Fibroblast of lung (primary cell): ENCODE measurements around the gene ABHD17C. TPM values are rescaled to one million over a fixed set of nuclear protein-coding genes. Genes with fewer than 3 reads are reported as not detected.

Experiments
- DNase-seq, 2 donors: peaks; one replicate each; pipeline versions ENCODE4 v3.0.0 to v3.0.0-alpha.2; 2010; ENCODE audit warnings: low read depth in 2 of 2
- H2AFZ ChIP-seq: 2 replicates; pipeline ENCODE4 v1.5.1; 2012; ENCODE audit warnings: low read length, control low read depth, inconsistent platforms
- H3K27ac ChIP-seq: 2 replicates; pipeline ENCODE4 v1.5.1; 2011; ENCODE audit warnings: low read length, control low read depth; ENCODE audit not compliant: insufficient read depth
- H3K27me3 ChIP-seq: 2 replicates; pipeline ENCODE4 v1.5.1; 2011; ENCODE audit warnings: mild to moderate bottlenecking, low read length; ENCODE audit not compliant: control insufficient read depth, insufficient read depth
- H3K36me3 ChIP-seq: 2 replicates; pipeline ENCODE4 v1.5.1; 2011; ENCODE audit warnings: low read length; ENCODE audit not compliant: control insufficient read depth, insufficient read depth
- H3K4me1 ChIP-seq: 2 replicates; pipeline ENCODE4 v1.5.1; 2011; ENCODE audit warnings: low read length; ENCODE audit not compliant: control insufficient read depth, insufficient read depth; ENCODE audit errors: extremely low read depth
- H3K4me2 ChIP-seq: 2 replicates; pipeline ENCODE4 v1.5.1; 2011; ENCODE audit warnings: low read length, control low read depth; ENCODE audit not compliant: insufficient read depth; ENCODE audit errors: extremely low read depth
- H3K4me3 ChIP-seq, 4 experiments: fragments of 200-600 bp in 1 of 4; sonication (generic) in 1 of 4; replicated peaks in 1 of 4; 2 replicates each; pipeline ENCODE4 v1.5.1; 2011 to 2016; ENCODE audit warnings: low read length in 4 of 4, low read depth in 3 of 4, mild to moderate bottlenecking in 3 of 4, control low read depth in 2 of 4, inconsistent platforms in 1 of 4, mixed read lengths in 1 of 4; ENCODE audit not compliant: insufficient read depth in 1 of 4; ENCODE audit errors: control extremely low read depth in 1 of 4
- H3K79me2 ChIP-seq: 2 replicates; pipeline ENCODE4 v1.5.1; 2012; ENCODE audit warnings: mild to moderate bottlenecking, low read length, inconsistent platforms; ENCODE audit not compliant: control insufficient read depth, insufficient read depth
- H3K9ac ChIP-seq: 2 replicates; pipeline ENCODE4 v1.5.1; 2011; ENCODE audit warnings: mild to moderate bottlenecking, low read length, control low read depth; ENCODE audit not compliant: insufficient read depth
- H3K9me3 ChIP-seq: 2 replicates; pipeline ENCODE4 v1.5.1; 2012; ENCODE audit warnings: low read depth, low read length; ENCODE audit not compliant: control insufficient read depth, insufficient read depth
- H4K20me1 ChIP-seq: 2 replicates; pipeline ENCODE4 v1.5.1; 2011; ENCODE audit warnings: low read length; ENCODE audit not compliant: control insufficient read depth, insufficient read depth; ENCODE audit errors: extremely low read depth
- CTCF ChIP-seq, 2 donors: IDR thresholded peaks in 1 of 2; conservative IDR thresholded peaks in 1 of 2; 1 replicate in 1 of 2; 2 replicates in 1 of 2; pipeline ENCODE4 v1.5.1; 2011 to 2012; ENCODE audit warnings: low read length in 2 of 2, control low read depth in 1 of 2, inconsistent platforms in 1 of 2, low read depth in 1 of 2, mild to moderate bottlenecking in 1 of 2
- EZH2 ChIP-seq: IDR thresholded peaks from 2 replicates; pipeline ENCODE4 v1.5.1; 2012; ENCODE audit warnings: low read length, control low read depth, mild to moderate bottlenecking; ENCODE audit errors: missing control alignments
- polyA plus RNA-seq, 2 donors: library from polyadenylated mRNA; depleted of rRNA in 1 of 2; stranded (reverse) in 1 of 2; unstranded in 1 of 2; fragments of >200 nt; gene quantifications; 2 replicates each; pipeline ENCODE4 v1.2.1, GENCODE V29; 2011 to 2012; ENCODE audit warnings: missing spikeins in 1 of 2
- total RNA-seq: library from RNA; depleted of rRNA; stranded (reverse); fragments of >200 nt; gene quantifications from 2 replicates; pipeline ENCODE4 v1.2.1, GENCODE V29; 2014

The ABHD17C gene
- total and polyA plus RNA-seq, 2 donors (not counting 1 experiment from before 2014, with no cell fraction given): 14.0 to 38.7 TPM

GRCh38 chr15:80752204-80752603, 57.1 kb downstream of the ABHD17C start:
- Histone ChIP-seq H3K4me2 (no peak overlapping the region), H3K27me3 (no peaks in the 10 kb centered on the region), H2AFZ (no peak overlapping the region), H3K9me3 (no peaks in the 10 kb centered on the region), H3K4me3 (no peak overlapping the region), H3K27ac (no peak overlapping the region), H4K20me1 (no peaks in the 10 kb centered on the region), H3K79me2 (peaks cover 9% of the 10 kb centered on the region), H3K9ac (no peak overlapping the region), H3K36me3 (peaks cover 14% of the 10 kb centered on the region), H3K4me1 (no peaks in the 10 kb centered on the region)
- DNase-seq: no peak
- no peak for TF ChIP-seq CTCF (conservative IDR thresholded peaks at IDR 0.05 in 1 of 2, IDR thresholded peaks at IDR 0.05 in 1 of 2; ENCODE audit: low read depth in 1 of 2, low read length in 2 of 2)
- no peak for TF ChIP-seq EZH2

GRCh38 chr15:80753161-80753560, 58.1 kb downstream of the ABHD17C start:
- H3K79me2 ChIP-seq: peaks cover under 1% of the 10 kb centered on the region
- H3K27ac ChIP-seq: no peak overlapping the region
- DNase-seq: no peak
- no peaks in the 10 kb centered on the region for H3K9me3 ChIP-seq
- no peaks in the 10 kb centered on the region for H4K20me1 ChIP-seq
- no peaks in the 10 kb centered on the region for H3K4me1 ChIP-seq
- H3K4me3 ChIP-seq: no peak overlapping the region
- H3K36me3 ChIP-seq: peaks cover 12% of the 10 kb centered on the region
- no peaks in the 10 kb centered on the region for H3K27me3 ChIP-seq
- H3K4me2 ChIP-seq: no peak overlapping the region
- H3K9ac ChIP-seq: no peak overlapping the region
- no peak overlapping the region for H2AFZ ChIP-seq
- TF ChIP-seq CTCF (conservative IDR thresholded peaks at IDR 0.05 in 1 of 2, IDR thresholded peaks at IDR 0.05 in 1 of 2; ENCODE audit: low read depth in 1 of 2, low read length in 2 of 2) (no peak), EZH2 (no peak)

- Histone ChIP-seq H3K79me2 (no peaks in the 10 kb centered on the region), H3K27ac (no peak overlapping the region), H2AFZ (no peak overlapping the region), H3K36me3 (peaks cover 12% of the 10 kb centered on the region), H4K20me1 (no peaks in the 10 kb centered on the region), H3K27me3 (no peaks in the 10 kb centered on the region), H3K9ac (no peak overlapping the region), H3K4me3 (no peak overlapping the region), H3K9me3 (no peaks in the 10 kb centered on the region), H3K4me1 (no peaks in the 10 kb centered on the region), H3K4me2 (no peak overlapping the region)
- DNase-seq: no peak
- TF ChIP-seq CTCF (conservative IDR thresholded peaks at IDR 0.05 in 1 of 2, IDR thresholded peaks at IDR 0.05 in 1 of 2; ENCODE audit: low read depth in 1 of 2, low read length in 2 of 2): no peak
- no peak for TF ChIP-seq EZH2
Observed at GRCh38 chr15:80754014-80754413, 58.9 kb downstream of the ABHD17C start.
